Uterus (tissue), 4 donors: ENCODE measurements around the gene BHLHA15. TPM values are rescaled to one million over a fixed set of nuclear protein-coding genes. Genes with fewer than 3 reads are reported as not detected.
A peak's percentile ranks its signal among the peaks of the same experiment; 100 is the strongest.

Experiments used
- DNase-seq, 2 donors: peaks; one replicate each; pipeline ENCODE4 v3.0.0-alpha.2; 2019 to 2020
- H3K27ac ChIP-seq, 2 donors: fragments of 200-600 bp; sonication (generic); 1 replicate in 1 of 2; 2 replicates in 1 of 2; pipeline ENCODE4 v1.5.1; 2016 to 2018
- H3K27me3 ChIP-seq, 2 donors: fragments of 200-600 bp; sonication (generic); one replicate each; pipeline ENCODE4 v1.5.1; 2018 to 2019; ENCODE audit warnings: control low read depth in 1 of 2
- H3K36me3 ChIP-seq, 2 donors: fragments of 200-600 bp; sonication (generic); one replicate each; pipeline ENCODE4 v1.5.1; 2019; ENCODE audit warnings: control low read depth in 1 of 2
- H3K4me1 ChIP-seq, 2 donors: fragments of 200-600 bp; sonication (generic); one replicate each; pipeline ENCODE4 v1.5.1; 2018 to 2019; ENCODE audit warnings: control low read depth in 1 of 2
- H3K4me3 ChIP-seq, 2 donors: fragments of 200-600 bp; sonication (generic); 1 replicate in 1 of 2; 2 replicates in 1 of 2; pipeline ENCODE4 v1.5.1; 2018 to 2019; ENCODE audit warnings: mild to moderate bottlenecking in 1 of 2
- H3K9me3 ChIP-seq, 2 donors: fragments of 200-600 bp; sonication (generic); one replicate each; pipeline ENCODE4 v1.5.1; 2019; ENCODE audit warnings: control low read depth in 1 of 2
- POLR2A ChIP-seq, 2 donors: fragments of 450-650 bp; IDR thresholded peaks; one replicate each; pipeline ENCODE4 v1.6.1; 2016; ENCODE audit warnings: antibody characterized with exemption in 2 of 2, mild to moderate bottlenecking in 1 of 2, moderate library complexity in 1 of 2
- intact Hi-C: fragments of 100-400 bp; cut with DNase I; formaldehyde crosslinking; loops from one replicate; pipeline ENCODE4 v1.15.1; 2023; ENCODE audit warnings: low total_unique reads
- total RNA-seq, 4 donors: library from RNA; depleted of rRNA in 3 of 4; stranded (reverse); fragments of >200 nt in 3 of 4; gene quantifications; one replicate each; pipeline versions ENCODE4 v1.1.0 to v1.2.4, GENCODE V29; 2014 to 2023
- TF ChIP-seq, protein P1 (sequence below), 4 experiments: fragments of 200-600 bp in 2 of 4; fragments of 450-650 bp in 2 of 4; sonication (generic) in 2 of 4; IDR thresholded peaks; one replicate each; pipeline ENCODE4 v1.5.1; 2016 to 2019; ENCODE audit warnings: antibody characterized with exemption in 4 of 4, mild to moderate bottlenecking in 2 of 4, moderate library complexity in 1 of 4
- donor health status: DM: yes; HTN: yes; CAD: no.

BHLHA15 gene
- total RNA-seq, 4 donors from 2014 or later, result 0.41 to 1.6 TPM; not detected in 2

DNA sequence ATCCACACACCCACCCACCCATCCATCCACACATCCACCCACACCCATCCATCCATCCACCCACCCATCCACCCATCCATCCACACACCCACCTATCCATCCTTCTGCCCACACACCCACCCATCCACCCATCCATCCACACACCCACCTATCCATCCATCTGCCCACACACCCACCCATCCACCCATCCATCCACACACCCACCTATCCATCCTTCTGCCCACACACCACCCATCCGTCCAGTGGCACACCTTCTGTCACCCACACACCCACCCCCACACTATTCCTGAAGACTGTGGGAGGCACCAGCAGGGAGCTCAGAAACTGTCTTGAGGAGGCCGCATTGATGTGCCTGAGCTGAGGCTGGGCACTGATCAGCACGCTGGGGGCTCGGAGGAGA is 31.7 kb downstream of the BHLHA15 start:
- Histone ChIP-seq H3K9me3 (no peaks in the 10 kb centered on the region), H3K27me3 (no peaks in the 10 kb centered on the region), H3K27ac (no peak overlapping the region), H3K4me3 (no peak overlapping the region), H3K4me1 (no peaks in the 10 kb centered on the region), H3K36me3 (no peaks in the 10 kb centered on the region)
- no peak for TF ChIP-seq POLR2A (IDR thresholded peaks at IDR 0.05)
- TF ChIP-seq, protein P1, sequence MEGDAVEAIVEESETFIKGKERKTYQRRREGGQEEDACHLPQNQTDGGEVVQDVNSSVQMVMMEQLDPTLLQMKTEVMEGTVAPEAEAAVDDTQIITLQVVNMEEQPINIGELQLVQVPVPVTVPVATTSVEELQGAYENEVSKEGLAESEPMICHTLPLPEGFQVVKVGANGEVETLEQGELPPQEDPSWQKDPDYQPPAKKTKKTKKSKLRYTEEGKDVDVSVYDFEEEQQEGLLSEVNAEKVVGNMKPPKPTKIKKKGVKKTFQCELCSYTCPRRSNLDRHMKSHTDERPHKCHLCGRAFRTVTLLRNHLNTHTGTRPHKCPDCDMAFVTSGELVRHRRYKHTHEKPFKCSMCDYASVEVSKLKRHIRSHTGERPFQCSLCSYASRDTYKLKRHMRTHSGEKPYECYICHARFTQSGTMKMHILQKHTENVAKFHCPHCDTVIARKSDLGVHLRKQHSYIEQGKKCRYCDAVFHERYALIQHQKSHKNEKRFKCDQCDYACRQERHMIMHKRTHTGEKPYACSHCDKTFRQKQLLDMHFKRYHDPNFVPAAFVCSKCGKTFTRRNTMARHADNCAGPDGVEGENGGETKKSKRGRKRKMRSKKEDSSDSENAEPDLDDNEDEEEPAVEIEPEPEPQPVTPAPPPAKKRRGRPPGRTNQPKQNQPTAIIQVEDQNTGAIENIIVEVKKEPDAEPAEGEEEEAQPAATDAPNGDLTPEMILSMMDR (IDR thresholded peaks at IDR 0.05), result no peak
- no peak for DNase-seq
- intact Hi-C loops, result no loop called here

DNA sequence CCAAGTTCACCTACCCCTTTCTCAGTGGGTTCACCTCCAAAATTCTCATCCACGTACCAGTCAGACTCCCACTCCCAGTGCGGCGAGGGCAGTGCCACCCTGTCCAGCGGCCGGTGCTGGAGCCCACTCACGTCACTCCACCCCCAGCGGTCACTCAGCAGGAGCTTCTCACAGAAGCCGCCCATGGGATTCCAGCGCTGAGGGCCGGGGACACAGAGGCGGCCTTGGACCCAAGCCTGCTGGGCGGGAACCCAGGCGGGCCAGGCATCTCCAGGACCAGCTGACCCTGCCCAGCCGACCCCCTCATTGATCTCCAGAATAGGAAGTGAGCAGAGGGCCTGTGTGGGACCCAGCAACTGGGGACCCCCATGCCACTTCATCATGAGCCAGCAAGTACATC is 33.6 kb downstream of the BHLHA15 start:
- intact Hi-C loops, result no loop called here
- TF ChIP-seq POLR2A (IDR thresholded peaks at IDR 0.05), result no peak
- TF ChIP-seq, protein P1 (IDR thresholded peaks at IDR 0.05), result no peak
- no peak overlapping the region for H3K4me3 ChIP-seq

DNA sequence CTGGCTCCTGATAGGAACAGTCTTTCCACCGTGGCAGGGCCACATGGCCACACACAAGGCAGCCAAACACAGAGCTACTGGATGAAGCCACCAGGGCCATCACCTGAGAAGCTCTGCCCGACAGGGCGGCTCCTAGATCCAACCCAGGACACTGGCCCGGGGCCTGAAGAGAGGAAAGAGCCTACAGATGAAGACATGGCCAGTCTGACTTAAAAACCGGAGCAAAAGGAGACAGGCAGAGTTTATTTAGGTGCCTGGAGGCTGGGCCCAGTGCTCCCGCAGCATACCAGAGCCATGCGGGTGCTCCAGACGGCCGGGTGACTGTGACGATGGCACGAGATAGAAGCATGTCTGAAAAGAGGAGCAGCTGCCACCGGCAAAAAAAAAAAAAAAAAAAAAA is 36.9 kb downstream of the BHLHA15 start:
- DNase-seq, result no peak
- Histone ChIP-seq H3K27me3 (no peaks in the 10 kb centered on the region), H3K4me3 (no peak overlapping the region), H3K9me3 (no peaks in the 10 kb centered on the region), H3K4me1 (peaks cover 0 to 8% of the 10 kb centered on the region in 2 donors), H3K27ac (no peak overlapping the region), H3K36me3 (no peaks in the 10 kb centered on the region)
- TF ChIP-seq POLR2A (IDR thresholded peaks at IDR 0.05), result no peak
- TF ChIP-seq, protein P1 (IDR thresholded peaks at IDR 0.05), result no peak
- intact Hi-C loops, result no loop called here

More for the DNA sequence above, 33.6 kb downstream of the BHLHA15 start:
- H3K9me3 ChIP-seq, result no peaks in the 10 kb centered on the region
- no peaks in the 10 kb centered on the region for H3K4me1 ChIP-seq
- no peak overlapping the region for H3K27ac ChIP-seq
- H3K27me3 ChIP-seq, result no peaks in the 10 kb centered on the region
- DNase-seq, result no peak
- no peaks in the 10 kb centered on the region for H3K36me3 ChIP-seq

DNA sequence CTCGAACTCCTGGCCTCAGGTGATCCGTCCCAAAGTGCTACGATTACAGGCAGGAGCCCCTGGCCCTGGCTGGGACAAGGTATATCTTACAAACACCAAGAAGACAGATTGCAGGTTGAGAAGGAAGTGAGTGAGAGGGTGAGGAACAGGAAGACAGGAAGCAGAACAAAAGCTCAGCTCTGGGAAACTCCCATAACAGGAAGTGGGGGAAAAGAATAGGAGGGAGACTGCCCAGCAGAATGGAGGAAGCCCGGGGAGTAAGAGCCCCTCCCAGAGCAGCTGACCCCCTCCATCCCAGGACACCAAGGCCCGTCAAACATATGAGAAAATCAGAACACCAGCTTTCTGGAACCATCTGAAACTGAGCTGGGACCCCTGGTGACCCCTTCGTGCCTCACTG is 37.9 kb downstream of the BHLHA15 start:
- Histone ChIP-seq H3K27me3 (no peaks in the 10 kb centered on the region), H3K36me3 (no peaks in the 10 kb centered on the region), H3K4me3 (no peak overlapping the region), H3K9me3 (no peaks in the 10 kb centered on the region), H3K4me1 (peaks cover 0 to 8% of the 10 kb centered on the region in 2 donors), H3K27ac (peak overlapping the region in 1 of 2 donors; percentile 2)
- no peak for DNase-seq
- intact Hi-C loops, result no loop called here
- no peak for TF ChIP-seq POLR2A (IDR thresholded peaks at IDR 0.05)
- TF ChIP-seq, protein P1 (IDR thresholded peaks at IDR 0.05), result no peak

DNA sequence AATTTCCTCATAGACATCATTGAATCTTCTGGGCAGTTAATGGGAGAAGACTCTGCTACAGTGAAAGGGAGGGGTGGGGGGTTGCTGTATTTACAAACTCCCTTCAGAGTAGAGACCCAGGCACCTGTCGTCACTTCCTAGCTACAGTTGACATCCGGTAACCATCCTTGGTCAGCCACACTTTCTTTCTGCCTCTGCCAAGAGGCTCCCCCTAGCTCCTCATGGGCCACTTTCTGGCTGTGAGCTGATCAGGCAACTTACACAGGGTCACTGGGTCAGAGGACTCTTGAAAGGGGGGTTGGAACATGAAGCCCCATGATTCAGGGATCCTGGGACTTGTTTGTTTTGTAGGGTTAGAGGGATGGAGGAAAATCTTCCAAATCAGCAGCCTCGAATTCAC is 39.5 kb downstream of the BHLHA15 start:
- intact Hi-C loops, result no loop called here
- no peaks in the 10 kb centered on the region for H3K36me3 ChIP-seq
- DNase-seq, result no peak
- H3K4me3 ChIP-seq, result peak overlapping the region in 1 of 2 donors; percentile 75
- H3K27ac ChIP-seq, result peak overlapping the region; percentile 68 to 82
- H3K27me3 ChIP-seq, result no peaks in the 10 kb centered on the region
- peaks cover 0 to 8% of the 10 kb centered on the region in 2 donors for H3K4me1 ChIP-seq
- TF ChIP-seq, protein P1 (IDR thresholded peaks at IDR 0.05), result no peak
- TF ChIP-seq POLR2A (IDR thresholded peaks at IDR 0.05), result no peak
- H3K9me3 ChIP-seq, result no peaks in the 10 kb centered on the region
